ENCODE data around the gene FBN1. TPM values are rescaled to one million over a fixed set of nuclear protein-coding genes. Genes with fewer than 3 reads are reported as not detected.
A peak's percentile ranks its signal among the peaks of the same experiment; 100 is the strongest.

The FBN1 gene
- total and polyA plus RNA-seq, 10 of the 15 experiments (the other 5 are each of a cell fraction or from before 2014, with no cell fraction given), result 2.2 to 15.3 (median 7.0) TPM

DNA sequence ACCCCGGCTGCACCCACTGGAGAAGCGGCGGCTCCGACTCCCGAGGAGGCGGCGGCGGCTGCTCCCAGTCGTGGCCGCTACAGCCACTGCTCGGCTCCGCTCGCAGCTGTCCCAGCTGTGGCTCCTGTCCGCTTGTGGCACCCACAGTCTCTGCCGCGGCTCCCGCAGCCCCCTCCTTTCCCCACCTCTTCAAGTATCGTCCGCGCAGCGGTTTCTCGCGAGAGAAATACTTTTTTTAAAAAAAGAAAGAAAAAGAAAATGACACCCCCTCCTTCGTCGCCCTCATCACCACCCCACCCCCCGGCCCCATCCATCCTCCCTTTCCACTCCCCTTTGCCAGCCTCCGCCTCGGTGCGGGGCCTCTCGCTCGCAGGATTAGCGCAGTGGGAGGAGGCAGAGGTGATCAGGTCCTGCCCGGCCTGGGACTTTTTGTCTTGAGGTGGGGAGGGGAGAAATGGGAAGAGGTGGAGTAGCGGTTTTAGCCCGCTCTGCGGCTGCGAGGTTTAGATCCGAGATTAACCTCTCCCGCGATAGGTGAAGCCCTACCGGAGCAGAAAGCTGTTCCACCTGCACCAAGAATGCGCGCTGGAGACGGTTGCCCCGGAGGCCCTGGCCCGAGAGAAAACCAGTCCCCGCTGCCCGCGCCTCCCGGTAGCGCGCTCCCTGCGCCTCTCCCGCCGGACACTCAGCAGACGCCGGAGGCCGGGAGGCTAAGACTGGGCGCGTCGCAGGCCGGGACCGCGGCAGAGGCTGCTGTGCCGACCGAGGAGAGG is at the start of gene FBN1 (continued):
- TF ChIP-seq TCF12 (IDR thresholded peaks at IDR 0.05; ENCODE audit: low read depth, low read length) (0 out of 2 replicates have a peak, but pooled peaks have one; percentile 55), POU2F2 (IDR thresholded peaks at IDR 0.05; ENCODE audit: borderline replicate concordance, low read depth, low read length) (0 out of 3 replicates have a peak, but pooled peaks have one; percentile 22), SUPT20H (IDR thresholded peaks at IDR 0.05; ENCODE audit: borderline replicate concordance, control insufficient read depth, low read depth, low read length) (no peak), SMAD5 (IDR thresholded peaks at IDR 0.05; ENCODE audit: low read depth) (0 out of 2 replicates have a peak, but pooled peaks have one; percentile 50), BRCA1 (IDR thresholded peaks at IDR 0.05; ENCODE audit: low read depth, low read length) (peak; percentile 61)

DNA sequence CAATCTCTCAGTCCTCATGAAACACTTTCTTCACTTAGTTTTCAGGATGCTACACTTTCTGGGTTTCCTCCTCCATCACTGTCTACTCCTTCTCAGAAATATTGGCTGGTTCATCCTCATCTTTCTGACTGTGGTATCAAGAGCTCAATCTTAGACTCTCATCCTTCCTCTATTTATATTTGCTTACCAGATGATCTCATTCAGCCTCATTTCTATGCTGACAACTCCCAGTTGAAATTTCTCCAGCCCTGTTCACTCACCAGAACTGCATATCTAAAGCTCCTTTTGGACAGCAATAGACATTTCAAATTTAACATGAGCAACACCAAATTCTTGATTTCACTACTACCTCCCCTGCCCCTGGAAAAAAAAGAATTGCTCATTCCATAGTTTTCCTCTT is 48.0 kb upstream of the FBN1 start:
- intact Hi-C loops (cut with micrococcal nuclease; ENCODE audit: unreplicated experiment), result no loop called here
- DNase-seq (ENCODE audit: low read depth, low spot score) (no peak), FAIRE-seq (no peak), ATAC-seq (no peak)
- H3K4me1 ChIP-seq (ENCODE audit: control insufficient read depth, insufficient read depth, low read length), result no peaks in the 10 kb centered on the region
- H3K27me3 ChIP-seq (replicated peaks in 1 of 2; ENCODE audit: control insufficient read depth in 2 of 2, insufficient read depth in 2 of 2, low read length in 1 of 2), result no peaks in the 10 kb centered on the region
- no peak overlapping the region for H3K27ac ChIP-seq (ENCODE audit: control insufficient read depth, insufficient read depth)
- H4K20me1 ChIP-seq (ENCODE audit: control insufficient read depth, insufficient read depth), result no peaks in the 10 kb centered on the region
- TF ChIP-seq, protein P1, sequence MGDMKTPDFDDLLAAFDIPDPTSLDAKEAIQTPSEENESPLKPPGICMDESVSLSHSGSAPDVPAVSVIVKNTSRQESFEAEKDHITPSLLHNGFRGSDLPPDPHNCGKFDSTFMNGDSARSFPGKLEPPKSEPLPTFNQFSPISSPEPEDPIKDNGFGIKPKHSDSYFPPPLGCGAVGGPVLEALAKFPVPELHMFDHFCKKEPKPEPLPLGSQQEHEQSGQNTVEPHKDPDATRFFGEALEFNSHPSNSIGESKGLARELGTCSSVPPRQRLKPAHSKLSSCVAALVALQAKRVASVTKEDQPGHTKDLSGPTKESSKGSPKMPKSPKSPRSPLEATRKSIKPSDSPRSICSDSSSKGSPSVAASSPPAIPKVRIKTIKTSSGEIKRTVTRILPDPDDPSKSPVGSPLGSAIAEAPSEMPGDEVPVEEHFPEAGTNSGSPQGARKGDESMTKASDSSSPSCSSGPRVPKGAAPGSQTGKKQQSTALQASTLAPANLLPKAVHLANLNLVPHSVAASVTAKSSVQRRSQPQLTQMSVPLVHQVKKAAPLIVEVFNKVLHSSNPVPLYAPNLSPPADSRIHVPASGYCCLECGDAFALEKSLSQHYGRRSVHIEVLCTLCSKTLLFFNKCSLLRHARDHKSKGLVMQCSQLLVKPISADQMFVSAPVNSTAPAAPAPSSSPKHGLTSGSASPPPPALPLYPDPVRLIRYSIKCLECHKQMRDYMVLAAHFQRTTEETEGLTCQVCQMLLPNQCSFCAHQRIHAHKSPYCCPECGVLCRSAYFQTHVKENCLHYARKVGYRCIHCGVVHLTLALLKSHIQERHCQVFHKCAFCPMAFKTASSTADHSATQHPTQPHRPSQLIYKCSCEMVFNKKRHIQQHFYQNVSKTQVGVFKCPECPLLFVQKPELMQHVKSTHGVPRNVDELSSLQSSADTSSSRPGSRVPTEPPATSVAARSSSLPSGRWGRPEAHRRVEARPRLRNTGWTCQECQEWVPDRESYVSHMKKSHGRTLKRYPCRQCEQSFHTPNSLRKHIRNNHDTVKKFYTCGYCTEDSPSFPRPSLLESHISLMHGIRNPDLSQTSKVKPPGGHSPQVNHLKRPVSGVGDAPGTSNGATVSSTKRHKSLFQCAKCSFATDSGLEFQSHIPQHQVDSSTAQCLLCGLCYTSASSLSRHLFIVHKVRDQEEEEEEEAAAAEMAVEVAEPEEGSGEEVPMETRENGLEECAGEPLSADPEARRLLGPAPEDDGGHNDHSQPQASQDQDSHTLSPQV (IDR thresholded peaks at IDR 0.05), result no peak
- TF ChIP-seq MTA2 (IDR thresholded peaks at IDR 0.05; ENCODE audit: low read depth) (no peak), SP1 (IDR thresholded peaks at IDR 0.05; ENCODE audit: low read depth, low read length) (no peak)
- H3K9ac ChIP-seq (ENCODE audit: control insufficient read depth, insufficient read depth, low read length), result no peak overlapping the region
- H3K79me2 ChIP-seq (ENCODE audit: control insufficient read depth, insufficient read depth, low read length), result no peaks in the 10 kb centered on the region
- no peaks in the 10 kb centered on the region; the same call in 2 of the 3 replicates for H3K9me3 ChIP-seq (replicated peaks; ENCODE audit: control insufficient read depth, insufficient read depth, low read length)
- H3K36me3 ChIP-seq (ENCODE audit: control insufficient read depth in 2 of 2, insufficient read depth in 2 of 2, low read length in 1 of 2), result no peaks in the 10 kb centered on the region
- H3K4me3 ChIP-seq, result no peak overlapping the region
- ChIA-PET POLR2A (no interaction called here), SMC1A (ENCODE audit: uncharacterized antibody, unreplicated experiment) (interaction anchor here (1.7 kb wide), 1 partner anchor 335 kb away, joined by 4 read pairs; no protein-coding TSS in a partner anchor), RAD21 (ENCODE audit: unreplicated experiment) (no interaction called here), CTCF (interaction anchor here (0.8 kb wide), 1 partner anchor 43 kb away, joined by 3 read pairs; no protein-coding TSS in a partner anchor)
- in situ Hi-C loops (cut with MboI), result no loop called here
- BruUV-seq (replicated peaks), result no TSS peak
- H2AFZ ChIP-seq (ENCODE audit: control insufficient read depth, low read depth, low read length), result no peak overlapping the region
- H3K4me2 ChIP-seq (ENCODE audit: control insufficient read depth, insufficient read depth), result no peak overlapping the region
